ENCODE data around the gene SPRING1. TPM values are rescaled to one million over a fixed set of nuclear protein-coding genes. Genes with fewer than 3 reads are reported as not detected.
"Not testable (repeated sequence)": the region's sequence is repeated elsewhere in the genome, so short reads cannot be mapped to it uniquely, and the experiment has no call there.

SPRING1 gene
- total RNA-seq, 1 donor from 2014 or later = 77.0 TPM

GRCh38 chr12:116749884-116750283, 12.0 kb upstream of the SPRING1 start:
- Histone ChIP-seq H3K36me3 (ENCODE audit: control insufficient read depth, insufficient read depth, low read length) (no peaks in the 10 kb centered on the region), H3K27me3 (ENCODE audit: control insufficient read depth, insufficient read depth, low read length) (no peaks in the 10 kb centered on the region), H3K4me3 (ENCODE audit: low read depth, low read length) (no peak overlapping the region)
- DNase-seq (ENCODE audit: low read depth) = no peak
- TF ChIP-seq, protein P1, sequence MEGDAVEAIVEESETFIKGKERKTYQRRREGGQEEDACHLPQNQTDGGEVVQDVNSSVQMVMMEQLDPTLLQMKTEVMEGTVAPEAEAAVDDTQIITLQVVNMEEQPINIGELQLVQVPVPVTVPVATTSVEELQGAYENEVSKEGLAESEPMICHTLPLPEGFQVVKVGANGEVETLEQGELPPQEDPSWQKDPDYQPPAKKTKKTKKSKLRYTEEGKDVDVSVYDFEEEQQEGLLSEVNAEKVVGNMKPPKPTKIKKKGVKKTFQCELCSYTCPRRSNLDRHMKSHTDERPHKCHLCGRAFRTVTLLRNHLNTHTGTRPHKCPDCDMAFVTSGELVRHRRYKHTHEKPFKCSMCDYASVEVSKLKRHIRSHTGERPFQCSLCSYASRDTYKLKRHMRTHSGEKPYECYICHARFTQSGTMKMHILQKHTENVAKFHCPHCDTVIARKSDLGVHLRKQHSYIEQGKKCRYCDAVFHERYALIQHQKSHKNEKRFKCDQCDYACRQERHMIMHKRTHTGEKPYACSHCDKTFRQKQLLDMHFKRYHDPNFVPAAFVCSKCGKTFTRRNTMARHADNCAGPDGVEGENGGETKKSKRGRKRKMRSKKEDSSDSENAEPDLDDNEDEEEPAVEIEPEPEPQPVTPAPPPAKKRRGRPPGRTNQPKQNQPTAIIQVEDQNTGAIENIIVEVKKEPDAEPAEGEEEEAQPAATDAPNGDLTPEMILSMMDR (IDR thresholded peaks at IDR 0.05; ENCODE audit: insufficient read depth, low read length, poor library complexity, severe bottlenecking) = no peak

- H3K27me3 ChIP-seq (ENCODE audit: control insufficient read depth, insufficient read depth, low read length) = no peaks in the 10 kb centered on the region
- H3K4me3 ChIP-seq (ENCODE audit: low read depth, low read length) = no peak overlapping the region
- TF ChIP-seq, protein P1 (IDR thresholded peaks at IDR 0.05; ENCODE audit: insufficient read depth, low read length, poor library complexity, severe bottlenecking) = no peak
- no peaks in the 10 kb centered on the region for H3K36me3 ChIP-seq (ENCODE audit: control insufficient read depth, insufficient read depth, low read length)
- no peak for DNase-seq (ENCODE audit: low read depth)
Observed at GRCh38 chr12:116745554-116745953, 7.7 kb upstream of the SPRING1 start.

GRCh38 chr12:116744766-116745165, 6.9 kb upstream of the SPRING1 start:
- Histone ChIP-seq H3K36me3 (ENCODE audit: control insufficient read depth, insufficient read depth, low read length) (no peaks in the 10 kb centered on the region), H3K4me3 (ENCODE audit: low read depth, low read length) (no peak overlapping the region), H3K27me3 (ENCODE audit: control insufficient read depth, insufficient read depth, low read length) (no peaks in the 10 kb centered on the region)
- no peak for DNase-seq (ENCODE audit: low read depth)
- TF ChIP-seq, protein P1 (IDR thresholded peaks at IDR 0.05; ENCODE audit: insufficient read depth, low read length, poor library complexity, severe bottlenecking) = no peak

GRCh38 chr12:116742787-116743186, 4.9 kb upstream of the SPRING1 start:
- not testable (repeated sequence) for H3K27me3 ChIP-seq (ENCODE audit: control insufficient read depth, insufficient read depth, low read length); H3K4me3 ChIP-seq (ENCODE audit: low read depth, low read length); DNase-seq (ENCODE audit: low read depth); H3K36me3 ChIP-seq (ENCODE audit: control insufficient read depth, insufficient read depth, low read length)

GRCh38 chr12:116739381-116739887, 1.6 kb upstream of the SPRING1 start:
- Histone ChIP-seq H3K36me3 (ENCODE audit: control insufficient read depth, insufficient read depth, low read length) (no peaks in the 10 kb centered on the region), H3K4me3 (ENCODE audit: low read depth, low read length) (no peak overlapping the region), H3K27me3 (ENCODE audit: control insufficient read depth, insufficient read depth, low read length) (no peaks in the 10 kb centered on the region)
- TF ChIP-seq, protein P1 (IDR thresholded peaks at IDR 0.05; ENCODE audit: insufficient read depth, low read length, poor library complexity, severe bottlenecking) = no peak
- no peak for DNase-seq (ENCODE audit: low read depth)

GRCh38 chr12:116736962-116737773, 701 bp downstream of the SPRING1 start:
- TF ChIP-seq, protein P1 (IDR thresholded peaks at IDR 0.05; ENCODE audit: insufficient read depth, low read length, poor library complexity, severe bottlenecking) = no peak
- no peaks in the 10 kb centered on the region for H3K27me3 ChIP-seq (ENCODE audit: control insufficient read depth, insufficient read depth, low read length)
- no peak for DNase-seq (ENCODE audit: low read depth)
- no peaks in the 10 kb centered on the region for H3K36me3 ChIP-seq (ENCODE audit: control insufficient read depth, insufficient read depth, low read length)
- H3K4me3 ChIP-seq (ENCODE audit: low read depth, low read length) = peak overlapping the region; percentile 94

All from kidney epithelial cell (primary cell).